Right cardiac atrium (tissue), 5 donors: ENCODE measurements around the gene PTGFR. TPM values are rescaled to one million over a fixed set of nuclear protein-coding genes. Genes with fewer than 3 reads are reported as not detected.

Source experiments
- polyA plus RNA-seq: library from polyadenylated mRNA; stranded (reverse); fragments of 200-250 nt; gene quantifications from one replicate; pipeline ENCODE4 v1.2.3, GENCODE V29; 2013
- total RNA-seq, 4 donors: library from RNA; stranded (reverse); fragmentation: NEBNext Ultra II Directional; extraction: Animal tissue kit (Norgen Biotek cat#: 25700); gene quantifications; one replicate each; pipeline ENCODE4 v1.2.1, GENCODE V29; 2021
- donor health status: healthy with polysubstance abuse.
- donor health status: DM: no; HTN: yes; CAD: no.
- donor health status: DM: no; HTN: no; CAD: no.
- donor health status: DM: no; HTN: yes; CAD: no; lungs with severe emphysema.
- donor health status: DM: yes; HTN: yes; CAD: no.

Gene PTGFR
- total and polyA plus RNA-seq, 5 donors: 0.34 to 1.7 (median 0.72) TPM

Other genes with a start within 250 kb of the PTGFR start
- 10 to 100 TPM in 2 of 4 donors, 1 to 10 TPM in 2; 5.5 to 28.9 (median 10.9) TPM for gene IFI44L, start 129.5 kb downstream of the PTGFR start, total RNA-seq
- gene IFI44L, start 129.5 kb downstream of the PTGFR start, polyA plus RNA-seq: 4.7 TPM
- gene IFI44, start 158.9 kb downstream of the PTGFR start, total RNA-seq: 10 to 100 TPM; 12.8 to 32.4 (median 17.9) TPM
- gene IFI44, start 158.9 kb downstream of the PTGFR start, polyA plus RNA-seq: 13.7 TPM